ENCODE measurements around the gene CDH5. TPM values are rescaled to one million over a fixed set of nuclear protein-coding genes. Genes with fewer than 3 reads are reported as not detected.

The CDH5 gene
- total and polyA plus RNA-seq, 4 donors, result 5.5 to 21.9 (median 17.5) TPM

DNA sequence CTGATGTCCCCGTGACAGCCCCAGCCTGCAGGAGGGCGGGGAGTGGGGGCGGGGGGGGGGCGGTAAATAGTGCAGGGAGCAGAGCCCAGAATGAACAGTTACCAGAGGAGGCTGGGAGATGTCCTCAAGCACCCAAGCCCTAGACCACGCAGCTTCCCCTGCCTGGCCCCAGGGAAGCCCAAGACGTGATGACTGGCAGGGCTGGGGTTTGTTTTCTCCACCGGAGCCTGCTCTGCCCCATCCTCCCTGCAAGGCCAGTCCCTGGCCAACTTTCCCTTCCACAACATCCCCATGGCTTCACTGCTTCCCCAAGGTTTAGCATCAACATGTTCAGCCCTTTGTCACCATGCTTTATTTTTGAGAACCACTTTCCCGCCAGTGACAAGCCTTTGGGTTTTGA is 59.2 kb downstream of the CDH5 start:
- TF ChIP-seq TAF1 (conservative IDR thresholded peaks at IDR 0.05) (no peak), EGR1 (IDR thresholded peaks at IDR 0.05; ENCODE audit: low read depth in 2 of 2) (no peak), HNF4A (conservative IDR thresholded peaks at IDR 0.05) (no peak), HNF4G (IDR thresholded peaks at IDR 0.05) (no peak), GABPA (IDR thresholded peaks at IDR 0.05 in 1 of 2, conservative IDR thresholded peaks at IDR 0.05 in 1 of 2) (no peak), YY1 (IDR thresholded peaks at IDR 0.05) (no peak), FOXA2 (IDR thresholded peaks at IDR 0.05) (no peak), FOXA1 (IDR thresholded peaks at IDR 0.05) (no peak)
- TF ChIP-seq, protein P1, sequence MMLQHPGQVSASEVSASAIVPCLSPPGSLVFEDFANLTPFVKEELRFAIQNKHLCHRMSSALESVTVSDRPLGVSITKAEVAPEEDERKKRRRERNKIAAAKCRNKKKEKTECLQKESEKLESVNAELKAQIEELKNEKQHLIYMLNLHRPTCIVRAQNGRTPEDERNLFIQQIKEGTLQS (IDR thresholded peaks at IDR 0.05), result no peak
- TF ChIP-seq, protein P2, sequence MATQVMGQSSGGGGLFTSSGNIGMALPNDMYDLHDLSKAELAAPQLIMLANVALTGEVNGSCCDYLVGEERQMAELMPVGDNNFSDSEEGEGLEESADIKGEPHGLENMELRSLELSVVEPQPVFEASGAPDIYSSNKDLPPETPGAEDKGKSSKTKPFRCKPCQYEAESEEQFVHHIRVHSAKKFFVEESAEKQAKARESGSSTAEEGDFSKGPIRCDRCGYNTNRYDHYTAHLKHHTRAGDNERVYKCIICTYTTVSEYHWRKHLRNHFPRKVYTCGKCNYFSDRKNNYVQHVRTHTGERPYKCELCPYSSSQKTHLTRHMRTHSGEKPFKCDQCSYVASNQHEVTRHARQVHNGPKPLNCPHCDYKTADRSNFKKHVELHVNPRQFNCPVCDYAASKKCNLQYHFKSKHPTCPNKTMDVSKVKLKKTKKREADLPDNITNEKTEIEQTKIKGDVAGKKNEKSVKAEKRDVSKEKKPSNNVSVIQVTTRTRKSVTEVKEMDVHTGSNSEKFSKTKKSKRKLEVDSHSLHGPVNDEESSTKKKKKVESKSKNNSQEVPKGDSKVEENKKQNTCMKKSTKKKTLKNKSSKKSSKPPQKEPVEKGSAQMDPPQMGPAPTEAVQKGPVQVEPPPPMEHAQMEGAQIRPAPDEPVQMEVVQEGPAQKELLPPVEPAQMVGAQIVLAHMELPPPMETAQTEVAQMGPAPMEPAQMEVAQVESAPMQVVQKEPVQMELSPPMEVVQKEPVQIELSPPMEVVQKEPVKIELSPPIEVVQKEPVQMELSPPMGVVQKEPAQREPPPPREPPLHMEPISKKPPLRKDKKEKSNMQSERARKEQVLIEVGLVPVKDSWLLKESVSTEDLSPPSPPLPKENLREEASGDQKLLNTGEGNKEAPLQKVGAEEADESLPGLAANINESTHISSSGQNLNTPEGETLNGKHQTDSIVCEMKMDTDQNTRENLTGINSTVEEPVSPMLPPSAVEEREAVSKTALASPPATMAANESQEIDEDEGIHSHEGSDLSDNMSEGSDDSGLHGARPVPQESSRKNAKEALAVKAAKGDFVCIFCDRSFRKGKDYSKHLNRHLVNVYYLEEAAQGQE (IDR thresholded peaks at IDR 0.05), result no peak
- TF ChIP-seq, protein P3, sequence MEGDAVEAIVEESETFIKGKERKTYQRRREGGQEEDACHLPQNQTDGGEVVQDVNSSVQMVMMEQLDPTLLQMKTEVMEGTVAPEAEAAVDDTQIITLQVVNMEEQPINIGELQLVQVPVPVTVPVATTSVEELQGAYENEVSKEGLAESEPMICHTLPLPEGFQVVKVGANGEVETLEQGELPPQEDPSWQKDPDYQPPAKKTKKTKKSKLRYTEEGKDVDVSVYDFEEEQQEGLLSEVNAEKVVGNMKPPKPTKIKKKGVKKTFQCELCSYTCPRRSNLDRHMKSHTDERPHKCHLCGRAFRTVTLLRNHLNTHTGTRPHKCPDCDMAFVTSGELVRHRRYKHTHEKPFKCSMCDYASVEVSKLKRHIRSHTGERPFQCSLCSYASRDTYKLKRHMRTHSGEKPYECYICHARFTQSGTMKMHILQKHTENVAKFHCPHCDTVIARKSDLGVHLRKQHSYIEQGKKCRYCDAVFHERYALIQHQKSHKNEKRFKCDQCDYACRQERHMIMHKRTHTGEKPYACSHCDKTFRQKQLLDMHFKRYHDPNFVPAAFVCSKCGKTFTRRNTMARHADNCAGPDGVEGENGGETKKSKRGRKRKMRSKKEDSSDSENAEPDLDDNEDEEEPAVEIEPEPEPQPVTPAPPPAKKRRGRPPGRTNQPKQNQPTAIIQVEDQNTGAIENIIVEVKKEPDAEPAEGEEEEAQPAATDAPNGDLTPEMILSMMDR (IDR thresholded peaks at IDR 0.05; ENCODE audit: low read depth, low read length, missing input control), result no peak
- TF ChIP-seq, protein P4, sequence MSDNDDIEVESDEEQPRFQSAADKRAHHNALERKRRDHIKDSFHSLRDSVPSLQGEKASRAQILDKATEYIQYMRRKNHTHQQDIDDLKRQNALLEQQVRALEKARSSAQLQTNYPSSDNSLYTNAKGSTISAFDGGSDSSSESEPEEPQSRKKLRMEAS (IDR thresholded peaks at IDR 0.05), result no peak
- TF ChIP-seq, protein P5, sequence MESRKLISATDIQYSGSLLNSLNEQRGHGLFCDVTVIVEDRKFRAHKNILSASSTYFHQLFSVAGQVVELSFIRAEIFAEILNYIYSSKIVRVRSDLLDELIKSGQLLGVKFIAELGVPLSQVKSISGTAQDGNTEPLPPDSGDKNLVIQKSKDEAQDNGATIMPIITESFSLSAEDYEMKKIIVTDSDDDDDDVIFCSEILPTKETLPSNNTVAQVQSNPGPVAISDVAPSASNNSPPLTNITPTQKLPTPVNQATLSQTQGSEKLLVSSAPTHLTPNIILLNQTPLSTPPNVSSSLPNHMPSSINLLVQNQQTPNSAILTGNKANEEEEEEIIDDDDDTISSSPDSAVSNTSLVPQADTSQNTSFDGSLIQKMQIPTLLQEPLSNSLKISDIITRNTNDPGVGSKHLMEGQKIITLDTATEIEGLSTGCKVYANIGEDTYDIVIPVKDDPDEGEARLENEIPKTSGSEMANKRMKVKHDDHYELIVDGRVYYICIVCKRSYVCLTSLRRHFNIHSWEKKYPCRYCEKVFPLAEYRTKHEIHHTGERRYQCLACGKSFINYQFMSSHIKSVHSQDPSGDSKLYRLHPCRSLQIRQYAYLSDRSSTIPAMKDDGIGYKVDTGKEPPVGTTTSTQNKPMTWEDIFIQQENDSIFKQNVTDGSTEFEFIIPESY (IDR thresholded peaks at IDR 0.05), result no peak
- no peak overlapping the region for H3K4me3 ChIP-seq (ENCODE audit: low read depth in 1 of 3, low read length in 3 of 3)
- WGBS, result 39% methylated on average over 8 of the region's 8 CpGs

More for the DNA sequence above, 59.2 kb downstream of the CDH5 start:
- peaks cover 0 to 14% (median 9%) of the 10 kb centered on the region in 4 donors for H3K4me1 ChIP-seq (ENCODE audit: control insufficient read depth in 4 of 4, insufficient read depth in 4 of 4, low read length in 3 of 4)
- H3K36me3 ChIP-seq (ENCODE audit: control insufficient read depth in 4 of 4, insufficient read depth in 3 of 4, low read depth in 1 of 4, low read length in 3 of 4), result no peaks in the 10 kb centered on the region
- H3K27me3 ChIP-seq (ENCODE audit: control insufficient read depth in 4 of 4, insufficient read depth in 4 of 4, low read length in 3 of 4), result peaks cover 2 to 8% (median 6%) of the 10 kb centered on the region in 4 donors
- H3K9me3 ChIP-seq (ENCODE audit: control insufficient read depth in 4 of 4, low read length in 3 of 4), result no peaks in the 10 kb centered on the region
- no peak for DNase-seq (ENCODE audit: low spot score)
- H3K27ac ChIP-seq (ENCODE audit: low read depth in 1 of 2, low read length in 2 of 2), result no peak overlapping the region
- H3K9ac ChIP-seq (ENCODE audit: low read depth in 1 of 2, low read length in 2 of 2), result no peak overlapping the region
